Measurements from ENCODE around the gene PDZRN4.
"Not testable (repeated sequence)": the region's sequence is repeated elsewhere in the genome, so short reads cannot be mapped to it uniquely, and the experiment has no call there.

PDZRN4 gene

GRCh38 chr12:41589878-41590277 lies 401.8 kb downstream of the PDZRN4 start:
- no peaks in the 10 kb centered on the region for H3K4me1 Mint-ChIP-seq
- DNase-seq (ENCODE audit: low spot score in 2 of 2) = no peak
- no peak overlapping the region for H3K4me3 Mint-ChIP-seq
- ATAC-seq = no peak
- H3K27ac Mint-ChIP-seq = no peak overlapping the region
- H3K9me3 Mint-ChIP-seq = no peaks in the 10 kb centered on the region
- H3K36me3 Mint-ChIP-seq = no peaks in the 10 kb centered on the region

- DNase-seq (ENCODE audit: low spot score in 2 of 2) (no peak), ATAC-seq (no peak)
- Mint-ChIP-seq H3K9me3 (no peaks in the 10 kb centered on the region), H3K4me1 (no peaks in the 10 kb centered on the region), H3K36me3 (no peaks in the 10 kb centered on the region), H3K4me3 (no peak overlapping the region), H3K27ac (no peak overlapping the region)
These were observed 408.1 kb downstream of the PDZRN4 start for GRCh38 chr12:41596190-41596589.

- no peak for ATAC-seq
- H3K27ac Mint-ChIP-seq = no peak overlapping the region
- H3K9me3 Mint-ChIP-seq = peaks cover 3% of the 10 kb centered on the region
- DNase-seq (ENCODE audit: low spot score in 2 of 2) = no peak
- no peak overlapping the region for H3K4me3 Mint-ChIP-seq
- H3K36me3 Mint-ChIP-seq = no peaks in the 10 kb centered on the region
- no peaks in the 10 kb centered on the region for H3K4me1 Mint-ChIP-seq
These were observed 416.7 kb downstream of the PDZRN4 start for GRCh38 chr12:41604830-41605229.

GRCh38 chr12:41605545-41606305 lies 417.6 kb downstream of the PDZRN4 start:
- no peaks in the 10 kb centered on the region for H3K36me3 Mint-ChIP-seq
- no peak for DNase-seq (ENCODE audit: low spot score in 2 of 2)
- no peak for ATAC-seq
- no peaks in the 10 kb centered on the region for H3K4me1 Mint-ChIP-seq
- no peak overlapping the region for H3K27ac Mint-ChIP-seq
- H3K4me3 Mint-ChIP-seq = no peak overlapping the region
- peaks cover 3% of the 10 kb centered on the region for H3K9me3 Mint-ChIP-seq

GRCh38 chr12:41606468-41607445 lies 418.6 kb downstream of the PDZRN4 start:
- Mint-ChIP-seq H3K36me3 (no peaks in the 10 kb centered on the region), H3K27ac (no peak overlapping the region), H3K4me1 (no peaks in the 10 kb centered on the region), H3K9me3 (peaks cover 6% of the 10 kb centered on the region), H3K4me3 (no peak overlapping the region)
- ATAC-seq (no peak), DNase-seq (ENCODE audit: low spot score in 2 of 2) (no peak)

- Mint-ChIP-seq H3K4me3 (no peak overlapping the region), H3K9me3 (peaks cover 4% of the 10 kb centered on the region), H3K36me3 (no peaks in the 10 kb centered on the region), H3K27ac (no peak overlapping the region), H3K4me1 (no peaks in the 10 kb centered on the region)
- ATAC-seq (no peak), DNase-seq (ENCODE audit: low spot score in 2 of 2) (no peak)
These were observed 424.9 kb downstream of the PDZRN4 start for GRCh38 chr12:41612892-41613557.

GRCh38 chr12:41615174-41615573 lies 427.1 kb downstream of the PDZRN4 start:
- not testable (repeated sequence) for H3K27ac Mint-ChIP-seq; ATAC-seq; H3K4me1 Mint-ChIP-seq; H3K4me3 Mint-ChIP-seq; DNase-seq (ENCODE audit: low spot score in 2 of 2); H3K36me3 Mint-ChIP-seq; H3K9me3 Mint-ChIP-seq

GRCh38 chr12:41619705-41620104 lies 431.6 kb downstream of the PDZRN4 start:
- Mint-ChIP-seq H3K9me3 (peaks cover 9% of the 10 kb centered on the region), H3K4me3 (no peak overlapping the region), H3K36me3 (no peaks in the 10 kb centered on the region), H3K27ac (no peak overlapping the region), H3K4me1 (no peaks in the 10 kb centered on the region)
- no peak for ATAC-seq
- no peak for DNase-seq (ENCODE audit: low spot score in 2 of 2)

GRCh38 chr12:41621291-41621690 lies 433.2 kb downstream of the PDZRN4 start:
- H3K36me3 Mint-ChIP-seq = no peaks in the 10 kb centered on the region
- ATAC-seq (no peak), DNase-seq (ENCODE audit: low spot score in 2 of 2) (no peak)
- H3K4me1 Mint-ChIP-seq = no peaks in the 10 kb centered on the region
- no peak overlapping the region for H3K4me3 Mint-ChIP-seq
- H3K27ac Mint-ChIP-seq = no peak overlapping the region
- peaks cover 9% of the 10 kb centered on the region for H3K9me3 Mint-ChIP-seq
